Suppressor macrophage treated with lipopolysaccharide for 1 hour (primary cell): ENCODE data around the gene GPR27.
A peak's percentile ranks its signal among the peaks of the same experiment; 100 is the strongest.

ENCODE experiments used
- DNase-seq, 3 donors: peaks; one replicate each; pipeline ENCODE4 v3.0.0-alpha.2; 2020 to 2022

The GPR27 gene

DNA sequence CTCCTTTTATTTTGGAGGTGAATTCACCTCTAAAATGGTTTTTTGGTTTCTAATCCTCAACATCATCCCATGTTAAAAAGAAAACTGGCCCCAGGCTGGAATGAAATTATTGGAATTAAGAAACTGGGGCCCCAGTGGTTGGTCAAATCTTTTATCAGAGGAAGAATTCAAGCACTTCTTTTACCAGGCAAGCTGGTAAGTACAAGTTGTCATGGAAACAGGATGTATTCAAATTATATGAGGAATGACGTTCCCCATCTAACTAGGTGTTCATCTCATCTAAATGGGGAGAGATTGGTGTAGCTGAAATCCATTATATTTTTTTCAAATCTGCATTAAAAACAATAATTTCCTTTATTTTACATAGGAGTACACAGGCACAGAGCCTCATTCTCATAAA, 18.8 kb upstream of the GPR27 start:
- DNase-seq: no peak

GRCh38 chr3:71742621-71743020, 11.0 kb upstream of the GPR27 start:
- no peak for DNase-seq

DNA sequence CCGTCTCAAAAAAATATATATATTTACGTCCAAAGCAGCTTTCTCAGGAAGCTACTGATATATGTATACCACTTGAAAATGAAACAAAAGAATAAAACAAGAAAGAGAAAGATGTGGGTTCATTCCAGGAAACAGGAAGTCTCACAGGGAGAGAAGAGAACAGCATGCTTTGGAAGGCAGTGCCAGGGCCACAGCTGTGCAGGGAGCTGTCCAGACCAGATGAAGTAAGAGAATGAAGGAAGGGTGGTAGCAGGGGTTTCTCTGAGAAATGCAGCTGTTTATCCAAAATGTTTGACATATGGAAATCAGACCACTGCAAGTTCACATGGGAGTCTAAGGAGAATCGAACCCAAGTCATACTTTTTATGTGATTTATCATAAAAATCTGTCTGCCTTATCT, 8.9 kb upstream of the GPR27 start:
- DNase-seq: no peak

GRCh38 chr3:71751602-71752001, 2.1 kb upstream of the GPR27 start:
- DNase-seq: no peak

DNA sequence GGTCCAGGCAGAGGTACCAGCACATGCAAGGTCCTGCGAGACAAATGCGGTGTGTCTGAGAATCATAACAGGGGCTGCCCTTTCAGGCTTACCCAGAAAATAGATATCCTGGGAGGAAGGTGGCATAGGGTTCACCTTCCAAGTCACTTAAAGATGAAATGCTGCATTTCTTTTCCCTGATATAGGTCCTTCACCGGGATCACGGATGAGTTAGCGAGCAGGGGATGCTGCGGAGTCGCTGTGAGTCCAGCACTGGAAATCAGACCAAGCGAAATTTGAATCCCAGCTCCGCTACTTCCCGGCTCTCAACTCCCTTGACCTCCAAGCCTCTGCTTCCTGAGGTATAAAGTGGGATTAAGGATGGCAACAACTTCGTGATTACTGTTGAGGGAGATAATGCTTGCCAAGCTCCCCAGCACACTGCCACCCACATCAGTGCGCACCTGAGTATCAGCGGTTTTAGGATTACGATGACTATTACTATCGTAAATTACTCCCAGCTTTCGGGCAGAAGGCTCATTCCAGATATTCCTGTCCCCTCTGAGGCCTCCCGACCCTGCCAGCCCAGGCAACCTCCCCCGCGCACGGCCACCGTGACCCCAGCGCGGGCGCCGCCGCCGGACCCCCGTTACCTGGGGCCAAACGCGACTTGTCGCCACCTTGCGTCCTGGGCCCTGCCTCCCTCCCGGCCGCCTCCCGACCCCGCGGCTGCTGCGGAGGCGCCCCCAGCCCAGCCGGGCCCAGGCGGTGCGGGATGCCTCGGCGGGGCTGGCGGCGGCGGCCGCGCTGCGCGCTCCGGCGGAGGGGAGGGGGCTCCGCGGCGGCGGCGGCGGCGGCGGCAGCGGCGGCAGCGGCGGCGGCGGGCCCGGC, 589 bp upstream of the GPR27 start:
- DNase-seq: no peak

GRCh38 chr3:71754610-71755253, 1.1 kb downstream of the GPR27 start:
- DNase-seq: peak in 1 of 3 donors; percentile 26

GRCh38 chr3:71758091-71758490, 4.4 kb downstream of the GPR27 start:
- peak in 2 of 3 donors; percentile 61 to 64 for DNase-seq

GRCh38 chr3:71759401-71759800, 5.7 kb downstream of the GPR27 start:
- peak; percentile 59 to 76 (median 70) for DNase-seq

GRCh38 chr3:71760140-71760539, 6.5 kb downstream of the GPR27 start:
- DNase-seq: no peak

DNA sequence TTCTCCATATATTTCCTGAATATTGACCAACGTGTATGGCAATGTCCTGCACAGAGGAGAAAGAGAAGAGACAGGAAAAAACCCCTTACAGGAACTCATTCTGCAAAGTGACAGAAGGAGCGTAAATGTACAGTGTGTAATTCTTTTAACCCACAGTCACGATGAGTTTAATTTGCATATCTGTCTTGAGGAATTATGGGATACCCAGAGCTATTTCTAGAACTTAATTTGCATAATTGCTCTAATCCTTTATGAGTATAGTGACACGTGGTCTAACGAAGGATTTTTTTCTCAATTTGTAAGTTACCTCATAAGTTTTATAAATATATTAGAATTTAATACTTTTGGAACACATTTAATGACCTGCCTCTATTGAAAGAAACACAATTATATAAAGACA, 9.8 kb downstream of the GPR27 start:
- peak in 1 of 3 donors; percentile 17 for DNase-seq

- no peak for DNase-seq
Observed at GRCh38 chr3:71771126-71771525, 17.5 kb downstream of the GPR27 start.

DNA sequence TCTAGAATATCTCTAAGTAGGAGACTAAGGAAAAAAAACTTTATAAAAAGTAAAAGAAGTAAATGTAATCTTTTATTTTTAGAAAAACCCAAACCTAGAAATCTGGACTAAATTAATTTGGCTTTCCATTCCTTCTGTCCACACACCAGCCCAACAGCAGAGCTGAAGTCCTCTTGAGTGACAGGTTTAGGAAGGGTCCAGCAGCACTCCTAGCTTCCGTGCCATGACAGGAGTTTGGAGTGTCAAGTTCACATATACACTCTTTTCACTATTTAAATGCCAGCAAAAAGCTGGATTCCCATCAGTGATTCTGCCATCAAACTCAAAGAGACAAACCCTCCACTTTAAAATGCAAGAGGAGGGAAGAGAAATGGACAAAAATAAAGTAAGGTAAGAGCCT, 18.2 kb downstream of the GPR27 start:
- DNase-seq: no peak

DNA sequence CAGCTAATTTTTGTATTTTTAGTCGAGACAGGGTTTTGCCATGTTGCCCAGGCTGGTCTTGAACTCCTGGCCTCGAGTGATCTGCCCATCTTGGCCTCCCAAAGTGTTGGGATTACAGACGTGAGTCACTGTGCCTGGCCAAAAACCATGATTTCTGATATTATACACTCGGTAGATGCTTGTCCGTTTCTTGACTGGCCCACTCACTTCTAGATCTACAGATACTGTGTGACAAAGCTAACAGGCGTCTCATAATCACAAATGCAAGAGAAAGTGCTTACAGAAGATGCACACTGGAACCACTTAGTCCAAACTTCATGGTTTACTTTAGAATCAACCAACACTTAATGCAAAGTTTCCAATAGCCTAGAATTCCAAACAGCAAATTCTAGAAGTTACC, 22.9 kb downstream of the GPR27 start:
- DNase-seq: no peak

DNA sequence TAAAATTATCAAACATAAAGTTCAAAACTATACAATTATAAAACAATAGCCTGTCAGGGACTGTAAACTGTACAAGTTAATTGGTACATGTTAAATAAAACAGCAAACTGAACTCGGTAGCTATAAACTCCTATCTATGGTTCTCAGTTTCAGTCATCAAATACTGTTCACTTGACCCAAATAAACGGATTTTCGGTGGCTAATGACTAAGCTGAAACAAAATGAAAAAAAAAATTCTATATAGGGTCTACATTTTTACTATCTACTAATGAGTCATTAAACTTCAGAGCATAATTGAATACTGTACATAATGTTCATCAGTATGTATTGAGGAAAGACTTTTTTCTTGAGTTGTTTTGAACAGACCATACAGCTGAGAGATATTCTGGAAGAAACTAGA, 24.7 kb downstream of the GPR27 start:
- no peak for DNase-seq

DNA sequence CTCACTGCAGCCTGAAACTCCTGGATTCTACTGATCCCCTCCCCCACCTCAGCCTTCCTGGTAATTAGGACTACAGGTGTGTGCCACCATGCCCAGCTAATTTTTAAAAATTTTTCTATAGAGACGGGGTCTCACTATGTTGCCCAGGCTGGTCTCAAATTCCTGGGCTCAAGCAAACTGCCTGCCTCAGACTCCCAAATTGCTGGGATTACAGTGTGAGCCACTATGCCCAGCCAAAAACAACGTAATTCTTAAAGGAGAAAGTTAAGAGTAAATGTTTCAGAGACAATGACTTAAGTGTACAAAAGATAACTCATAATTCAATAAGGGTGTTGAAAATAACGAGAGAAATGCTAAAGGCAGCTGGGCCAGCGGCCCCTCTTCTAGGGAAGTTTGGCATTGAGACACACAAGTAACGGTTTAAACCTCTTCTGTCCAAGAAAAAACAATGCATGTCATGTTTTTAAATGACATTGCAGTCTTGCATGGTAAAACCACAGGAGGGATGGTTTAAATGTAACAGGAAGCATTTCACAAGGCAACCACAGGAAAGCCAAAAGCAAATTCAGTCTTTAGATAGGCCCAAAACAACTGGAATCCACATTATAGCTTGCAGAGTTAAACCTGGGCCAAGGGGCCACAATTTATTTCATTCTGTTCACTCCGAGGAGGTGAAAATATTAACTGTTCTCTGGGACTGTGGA, 26.2 kb downstream of the GPR27 start:
- peak; percentile 36 to 49 (median 46) for DNase-seq

GRCh38 chr3:71780430-71780829, 26.8 kb downstream of the GPR27 start:
- no peak for DNase-seq

DNA sequence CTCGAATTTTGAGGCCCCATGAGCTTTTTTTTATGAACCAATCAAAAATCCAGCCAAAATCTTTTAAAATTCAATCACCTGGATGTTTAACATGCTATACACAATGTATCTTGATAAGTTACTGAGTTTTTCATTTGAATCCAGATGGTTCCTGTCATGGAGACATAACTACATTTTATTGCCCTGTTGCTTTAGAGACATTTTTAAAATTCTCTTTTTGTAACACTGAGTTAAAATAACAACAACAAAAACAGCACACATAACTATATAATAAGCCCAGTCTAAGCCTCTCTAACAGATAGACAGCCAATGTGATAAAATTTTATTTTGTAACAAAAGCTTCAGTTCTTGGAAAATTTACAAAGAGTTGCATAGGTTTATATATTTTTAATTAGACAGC, 29.5 kb downstream of the GPR27 start:
- no peak for DNase-seq

- DNase-seq: peak in 2 of 3 donors; percentile 17 to 31
Observed at GRCh38 chr3:71784201-71784913, 30.7 kb downstream of the GPR27 start.

DNA sequence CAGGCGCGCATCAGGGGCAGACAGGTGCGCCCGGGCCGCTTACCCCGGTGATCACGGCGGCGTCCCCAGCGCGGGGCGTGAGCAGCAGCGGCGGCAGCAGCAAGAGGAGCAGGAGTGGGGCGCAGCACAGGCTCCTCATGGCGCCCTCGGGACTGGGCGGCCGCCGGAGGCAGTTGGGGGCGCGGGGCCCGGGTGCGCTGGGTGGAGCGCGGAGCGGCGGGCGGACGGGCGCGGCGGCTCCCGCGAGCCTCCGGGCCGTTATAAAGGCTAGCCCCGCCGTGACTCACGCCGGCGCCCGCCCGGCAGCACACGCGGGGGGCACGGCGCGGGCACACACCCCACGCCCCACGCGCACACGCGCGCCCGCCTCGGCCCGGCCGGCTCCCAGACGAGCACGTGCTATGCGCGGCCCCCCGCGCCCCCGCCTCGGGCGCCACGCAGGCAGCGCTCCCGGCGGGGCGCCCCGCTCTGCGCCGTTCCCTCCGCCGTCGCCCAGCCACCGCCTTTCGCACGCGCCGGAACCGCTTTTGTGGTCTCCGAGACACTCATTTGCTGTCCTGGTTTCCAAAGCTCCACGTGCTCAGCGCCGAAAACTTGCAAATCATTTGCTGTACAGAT, 31.4 kb downstream of the GPR27 start, which contains the start of gene PROK2:
Gene PROK2 (minus strand): TSS at position 235 of the 618 bp plus-strand sequence. CDS start 96 bp downstream, at position 139.
- peak; percentile 50 to 80 (median 64) for DNase-seq

GRCh38 chr3:71785532-71786216, 32.0 kb downstream of the GPR27 start:
- no peak for DNase-seq

- DNase-seq: no peak
Observed at GRCh38 chr3:71786217-71786549, 32.5 kb downstream of the GPR27 start.

DNA sequence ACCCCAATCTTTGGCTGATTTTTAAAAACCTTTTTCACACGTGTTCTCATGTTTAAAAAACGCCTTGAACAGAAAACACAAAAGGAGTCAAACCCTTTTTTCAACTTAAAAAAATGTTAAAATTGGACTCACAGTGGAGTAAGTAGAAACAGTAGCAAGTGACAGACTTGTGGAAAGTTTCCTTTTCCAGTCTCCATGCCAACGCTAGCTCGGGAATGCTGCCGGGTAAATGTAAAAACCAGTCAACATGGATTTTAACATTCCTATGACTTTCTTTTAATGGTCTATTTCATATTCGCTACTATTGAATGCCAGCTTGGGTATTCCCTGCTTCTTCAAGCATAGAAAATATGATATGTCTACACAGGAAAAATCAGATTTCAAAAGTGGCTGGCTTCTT, 32.9 kb downstream of the GPR27 start:
- no peak for DNase-seq
